ENCODE data around the gene CALCA.

CALCA gene

GRCh38 chr11:14949437-14950147 lies 22.6 kb downstream of the CALCA start:
- WGBS: 66% methylated on average over 4 of the region's 4 CpGs
- no peak overlapping the region for H4K8ac ChIP-seq (ENCODE audit: low read length)
- H3K18ac ChIP-seq (ENCODE audit: low read depth in 1 of 2, low read length in 2 of 2): no peak overlapping the region
- H4K91ac ChIP-seq (ENCODE audit: low read length): no peak overlapping the region
- H2BK15ac ChIP-seq (ENCODE audit: low read depth, poor library complexity, severe bottlenecking): no peak overlapping the region
- H3K23ac ChIP-seq (ENCODE audit: low read length in 2 of 2): no peak overlapping the region
- no peaks in the 10 kb centered on the region for H3K4me1 ChIP-seq (ENCODE audit: control insufficient read depth, insufficient read depth, low read depth, low read length)
- no peak overlapping the region for H3K4me3 ChIP-seq (ENCODE audit: insufficient read depth in 1 of 2, low read depth in 1 of 2, low read length in 2 of 2)
- no peaks in the 10 kb centered on the region for H3K36me3 ChIP-seq (ENCODE audit: control insufficient read depth in 1 of 2, insufficient read depth in 2 of 2, low read depth in 1 of 2, low read length in 2 of 2)
- no peak overlapping the region for H3K4ac ChIP-seq (ENCODE audit: low read depth in 1 of 2, low read length in 2 of 2)
- no peak overlapping the region for H3K27ac ChIP-seq (ENCODE audit: low read length, poor library complexity, severe bottlenecking)
- H3K4me2 ChIP-seq (ENCODE audit: low read length, poor library complexity, severe bottlenecking): no peak overlapping the region
- no peak overlapping the region for H3K14ac ChIP-seq (ENCODE audit: low read length in 2 of 2)
- no peak overlapping the region for H3K9ac ChIP-seq (ENCODE audit: low read length)
- no peaks in the 10 kb centered on the region for H3K79me1 ChIP-seq (replicated peaks; ENCODE audit: low read length, poor library complexity, severe bottlenecking)
- H3K27me3 ChIP-seq (ENCODE audit: control insufficient read depth in 1 of 2, insufficient read depth in 1 of 2, low read length in 2 of 2): no peaks in the 10 kb centered on the region
- DNase-seq: no peak
- no peaks in the 10 kb centered on the region for H3K9me3 ChIP-seq (ENCODE audit: control insufficient read depth, low read length)
- H2AFZ ChIP-seq (ENCODE audit: low read depth, low read length): no peak overlapping the region
- no peak overlapping the region for H2BK5ac ChIP-seq (ENCODE audit: low read depth, low read length, poor library complexity, severe bottlenecking)
- H2BK12ac ChIP-seq (ENCODE audit: low read length in 2 of 2): no peak overlapping the region
- no peak overlapping the region for H2AK5ac ChIP-seq (ENCODE audit: low read length, severe bottlenecking)
- H2BK120ac ChIP-seq (ENCODE audit: low read depth, low read length): no peak overlapping the region

- no peaks in the 10 kb centered on the region for H3K4me1 ChIP-seq (ENCODE audit: control insufficient read depth, insufficient read depth, low read depth, low read length)
- H4K91ac ChIP-seq (ENCODE audit: low read length): no peak overlapping the region
- no peak overlapping the region for H2AFZ ChIP-seq (ENCODE audit: low read depth, low read length)
- no peaks in the 10 kb centered on the region for H3K27me3 ChIP-seq (ENCODE audit: control insufficient read depth in 1 of 2, insufficient read depth in 1 of 2, low read length in 2 of 2)
- no peak overlapping the region for H3K4ac ChIP-seq (ENCODE audit: low read depth in 1 of 2, low read length in 2 of 2)
- H2BK12ac ChIP-seq (ENCODE audit: low read length in 2 of 2): no peak overlapping the region
- H3K14ac ChIP-seq (ENCODE audit: low read length in 2 of 2): no peak overlapping the region
- H3K9me3 ChIP-seq (ENCODE audit: control insufficient read depth, low read length): no peaks in the 10 kb centered on the region
- H3K4me3 ChIP-seq (ENCODE audit: insufficient read depth in 1 of 2, low read depth in 1 of 2, low read length in 2 of 2): no peak overlapping the region
- no peak overlapping the region for H2BK120ac ChIP-seq (ENCODE audit: low read depth, low read length)
- H3K27ac ChIP-seq (ENCODE audit: low read length, poor library complexity, severe bottlenecking): no peak overlapping the region
- no peak overlapping the region for H2BK15ac ChIP-seq (ENCODE audit: low read depth, poor library complexity, severe bottlenecking)
- H3K4me2 ChIP-seq (ENCODE audit: low read length, poor library complexity, severe bottlenecking): no peak overlapping the region
- no peak overlapping the region for H4K8ac ChIP-seq (ENCODE audit: low read length)
- no peak overlapping the region for H3K18ac ChIP-seq (ENCODE audit: low read depth in 1 of 2, low read length in 2 of 2)
- WGBS: 71% methylated on average over 3 of the region's 3 CpGs
- no peak overlapping the region for H2AK5ac ChIP-seq (ENCODE audit: low read length, severe bottlenecking)
- DNase-seq: no peak
- H3K79me1 ChIP-seq (replicated peaks; ENCODE audit: low read length, poor library complexity, severe bottlenecking): no peaks in the 10 kb centered on the region
- no peaks in the 10 kb centered on the region for H3K36me3 ChIP-seq (ENCODE audit: control insufficient read depth in 1 of 2, insufficient read depth in 2 of 2, low read depth in 1 of 2, low read length in 2 of 2)
- H2BK5ac ChIP-seq (ENCODE audit: low read depth, low read length, poor library complexity, severe bottlenecking): no peak overlapping the region
- H3K23ac ChIP-seq (ENCODE audit: low read length in 2 of 2): no peak overlapping the region
- no peak overlapping the region for H3K9ac ChIP-seq (ENCODE audit: low read length)
These were observed 29.4 kb downstream of the CALCA start for GRCh38 chr11:14942745-14943144.

GRCh38 chr11:14938936-14939335 lies 33.2 kb downstream of the CALCA start:
- no peak overlapping the region for H2BK120ac ChIP-seq (ENCODE audit: low read depth, low read length)
- H3K27me3 ChIP-seq (ENCODE audit: control insufficient read depth in 1 of 2, insufficient read depth in 1 of 2, low read length in 2 of 2): no peaks in the 10 kb centered on the region
- H3K4me1 ChIP-seq (ENCODE audit: control insufficient read depth, insufficient read depth, low read depth, low read length): no peaks in the 10 kb centered on the region
- no peak for DNase-seq
- H2BK15ac ChIP-seq (ENCODE audit: low read depth, poor library complexity, severe bottlenecking): no peak overlapping the region
- no peak overlapping the region for H3K18ac ChIP-seq (ENCODE audit: low read depth in 1 of 2, low read length in 2 of 2)
- no peak overlapping the region for H3K23ac ChIP-seq (ENCODE audit: low read length in 2 of 2)
- H4K8ac ChIP-seq (ENCODE audit: low read length): no peak overlapping the region
- H2BK12ac ChIP-seq (ENCODE audit: low read length in 2 of 2): no peak overlapping the region
- no peak overlapping the region for H2AK5ac ChIP-seq (ENCODE audit: low read length, severe bottlenecking)
- H2BK5ac ChIP-seq (ENCODE audit: low read depth, low read length, poor library complexity, severe bottlenecking): no peak overlapping the region
- WGBS: 20% methylated on average over 1 of the region's 1 CpG
- no peak overlapping the region for H2AFZ ChIP-seq (ENCODE audit: low read depth, low read length)
- no peak overlapping the region for H3K14ac ChIP-seq (ENCODE audit: low read length in 2 of 2)
- no peak overlapping the region for H3K9ac ChIP-seq (ENCODE audit: low read length)
- H3K36me3 ChIP-seq (ENCODE audit: control insufficient read depth in 1 of 2, insufficient read depth in 2 of 2, low read depth in 1 of 2, low read length in 2 of 2): no peaks in the 10 kb centered on the region
- no peak overlapping the region for H3K4me3 ChIP-seq (ENCODE audit: insufficient read depth in 1 of 2, low read depth in 1 of 2, low read length in 2 of 2)
- no peaks in the 10 kb centered on the region for H3K9me3 ChIP-seq (ENCODE audit: control insufficient read depth, low read length)
- H3K27ac ChIP-seq (ENCODE audit: low read length, poor library complexity, severe bottlenecking): no peak overlapping the region
- H3K4ac ChIP-seq (ENCODE audit: low read depth in 1 of 2, low read length in 2 of 2): no peak overlapping the region
- no peak overlapping the region for H3K4me2 ChIP-seq (ENCODE audit: low read length, poor library complexity, severe bottlenecking)
- H3K79me1 ChIP-seq (replicated peaks; ENCODE audit: low read length, poor library complexity, severe bottlenecking): no peaks in the 10 kb centered on the region
- H4K91ac ChIP-seq (ENCODE audit: low read length): no peak overlapping the region

- H2BK12ac ChIP-seq (ENCODE audit: low read length in 2 of 2): no peak overlapping the region
- 83% methylated on average over 1 of the region's 1 CpG for WGBS
- H4K8ac ChIP-seq (ENCODE audit: low read length): no peak overlapping the region
- no peak overlapping the region for H2AK5ac ChIP-seq (ENCODE audit: low read length, severe bottlenecking)
- no peak overlapping the region for H3K27ac ChIP-seq (ENCODE audit: low read length, poor library complexity, severe bottlenecking)
- no peak overlapping the region for H2AFZ ChIP-seq (ENCODE audit: low read depth, low read length)
- no peak overlapping the region for H3K4me2 ChIP-seq (ENCODE audit: low read length, poor library complexity, severe bottlenecking)
- no peak overlapping the region for H2BK15ac ChIP-seq (ENCODE audit: low read depth, poor library complexity, severe bottlenecking)
- H2BK5ac ChIP-seq (ENCODE audit: low read depth, low read length, poor library complexity, severe bottlenecking): no peak overlapping the region
- H3K14ac ChIP-seq (ENCODE audit: low read length in 2 of 2): no peak overlapping the region
- no peak overlapping the region for H3K9ac ChIP-seq (ENCODE audit: low read length)
- no peak overlapping the region for H3K4me3 ChIP-seq (ENCODE audit: insufficient read depth in 1 of 2, low read depth in 1 of 2, low read length in 2 of 2)
- no peak overlapping the region for H3K4ac ChIP-seq (ENCODE audit: low read depth in 1 of 2, low read length in 2 of 2)
- no peak for DNase-seq
- H3K36me3 ChIP-seq (ENCODE audit: control insufficient read depth in 1 of 2, insufficient read depth in 2 of 2, low read depth in 1 of 2, low read length in 2 of 2): no peaks in the 10 kb centered on the region
- H3K23ac ChIP-seq (ENCODE audit: low read length in 2 of 2): no peak overlapping the region
- H3K4me1 ChIP-seq (ENCODE audit: control insufficient read depth, insufficient read depth, low read depth, low read length): no peaks in the 10 kb centered on the region
- H3K18ac ChIP-seq (ENCODE audit: low read depth in 1 of 2, low read length in 2 of 2): no peak overlapping the region
- no peaks in the 10 kb centered on the region for H3K27me3 ChIP-seq (ENCODE audit: control insufficient read depth in 1 of 2, insufficient read depth in 1 of 2, low read length in 2 of 2)
- H3K79me1 ChIP-seq (replicated peaks; ENCODE audit: low read length, poor library complexity, severe bottlenecking): no peaks in the 10 kb centered on the region
- H4K91ac ChIP-seq (ENCODE audit: low read length): no peak overlapping the region
- no peak overlapping the region for H2BK120ac ChIP-seq (ENCODE audit: low read depth, low read length)
- H3K9me3 ChIP-seq (ENCODE audit: control insufficient read depth, low read length): no peaks in the 10 kb centered on the region
These were observed 37.4 kb downstream of the CALCA start for GRCh38 chr11:14934641-14935351.

Data from mesenchymal stem cell (in vitro differentiated cells and primary cell).